Trophoblast cell (in vitro differentiated cells and primary cell): Measurements from ENCODE around the gene ASTL.

ENCODE experiments used
- DNase-seq, 2 donors: peaks; one replicate each; pipeline ENCODE4 v3.0.0-alpha.2; 2016
- H2AFZ ChIP-seq: 2 replicates; pipeline ENCODE4 v1.6.1; 2013; ENCODE audit warnings: low read length, moderate library complexity, mild to moderate bottlenecking; ENCODE audit not compliant: insufficient read depth, poor library complexity
- H2AK5ac ChIP-seq: 2 replicates; pipeline ENCODE4 v1.6.1; 2013; ENCODE audit warnings: mild to moderate bottlenecking, low read length
- H2BK120ac ChIP-seq: 2 replicates; pipeline ENCODE4 v1.6.1; 2013; ENCODE audit warnings: low read length, mild to moderate bottlenecking, moderate library complexity; ENCODE audit not compliant: insufficient read depth, poor library complexity
- H2BK12ac ChIP-seq: 2 replicates; pipeline ENCODE4 v1.6.1; 2013; ENCODE audit warnings: mild to moderate bottlenecking, low read length, moderate library complexity
- H2BK5ac ChIP-seq: 2 replicates; pipeline ENCODE4 v1.6.1; 2013; ENCODE audit warnings: low read length, low read depth, moderate library complexity, mild to moderate bottlenecking; ENCODE audit not compliant: poor library complexity
- H3K14ac ChIP-seq: 2 replicates; pipeline ENCODE4 v1.6.1; 2013; ENCODE audit warnings: mild to moderate bottlenecking, low read length
- H3K18ac ChIP-seq: 2 replicates; pipeline ENCODE4 v1.6.1; 2013; ENCODE audit warnings: mild to moderate bottlenecking, low read length
- H3K23ac ChIP-seq: 2 replicates; pipeline ENCODE4 v1.6.1; 2013; ENCODE audit warnings: low read length
- H3K27ac ChIP-seq: 2 replicates; pipeline ENCODE4 v1.5.1; 2013; ENCODE audit warnings: low read depth, mild to moderate bottlenecking, inconsistent platforms, low read length, moderate library complexity
- H3K27me3 ChIP-seq: 2 replicates; pipeline ENCODE4 v1.6.1; 2013; ENCODE audit warnings: inconsistent platforms, mild to moderate bottlenecking, low read length, moderate library complexity; ENCODE audit not compliant: insufficient read depth
- H3K36me3 ChIP-seq, 2 experiments: 1 replicate in 1 of 2; 2 replicates in 1 of 2; pipeline ENCODE4 v1.6.1; 2013; ENCODE audit warnings: low read length in 2 of 2, mild to moderate bottlenecking in 2 of 2, moderate library complexity in 1 of 2; ENCODE audit not compliant: insufficient read depth in 2 of 2, control insufficient read depth in 1 of 2
- H3K4ac ChIP-seq: 2 replicates; pipeline ENCODE4 v1.6.1; 2013; ENCODE audit warnings: low read depth, mild to moderate bottlenecking, low read length, moderate library complexity
- H3K4me1 ChIP-seq, 2 experiments: 1 replicate in 1 of 2; 2 replicates in 1 of 2; pipeline ENCODE4 v1.6.1; 2013; ENCODE audit warnings: low read length in 2 of 2, mild to moderate bottlenecking in 2 of 2, moderate library complexity in 1 of 2; ENCODE audit not compliant: insufficient read depth in 2 of 2, control insufficient read depth in 1 of 2
- H3K4me2 ChIP-seq: 2 replicates; pipeline ENCODE4 v1.6.1; 2013; ENCODE audit warnings: inconsistent platforms, mild to moderate bottlenecking, low read length, moderate library complexity
- H3K4me3 ChIP-seq: 2 replicates; pipeline ENCODE4 v1.5.1; 2013; ENCODE audit warnings: mild to moderate bottlenecking, low read depth, low read length, inconsistent platforms
- H3K79me1 ChIP-seq: one replicate; pipeline ENCODE4 v1.6.1; 2013; ENCODE audit warnings: low read length
- H3K79me2 ChIP-seq: 2 replicates; pipeline ENCODE4 v1.6.1; 2013; ENCODE audit warnings: low read length, mild to moderate bottlenecking; ENCODE audit not compliant: control insufficient read depth, insufficient read depth, poor library complexity
- H3K9ac ChIP-seq: 2 replicates; pipeline ENCODE4 v1.6.1; 2013; ENCODE audit warnings: mild to moderate bottlenecking, low read length
- H3K9me3 ChIP-seq: 2 replicates; pipeline ENCODE4 v1.6.1; 2013; ENCODE audit warnings: low read depth, mild to moderate bottlenecking, control low read depth, inconsistent platforms, low read length; ENCODE audit not compliant: insufficient read depth
- H4K12ac ChIP-seq: 2 replicates; pipeline ENCODE4 v1.6.1; 2013; ENCODE audit warnings: low read depth, mild to moderate bottlenecking, low read length, moderate library complexity
- H4K8ac ChIP-seq: 2 replicates; pipeline ENCODE4 v1.6.1; 2013; ENCODE audit warnings: low read depth, mild to moderate bottlenecking, low read length, moderate library complexity
- H4K91ac ChIP-seq: one replicate; pipeline ENCODE4 v1.6.1; 2013; ENCODE audit warnings: low read depth, mild to moderate bottlenecking, low read length, moderate library complexity
- WGBS: extraction: QIAGEN DNeasy Blood & Tissue Kit; methylation state at CpG from one replicate; pipeline ENCODE4 v1.1.7; 2013; ENCODE audit warnings: missing lambda C conversion rate; ENCODE audit not compliant: insufficient read length, insufficient coverage; ENCODE audit errors: extremely low coverage; 5-methylcytosine and 5-hydroxymethylcytosine counted together

Gene ASTL

DNA sequence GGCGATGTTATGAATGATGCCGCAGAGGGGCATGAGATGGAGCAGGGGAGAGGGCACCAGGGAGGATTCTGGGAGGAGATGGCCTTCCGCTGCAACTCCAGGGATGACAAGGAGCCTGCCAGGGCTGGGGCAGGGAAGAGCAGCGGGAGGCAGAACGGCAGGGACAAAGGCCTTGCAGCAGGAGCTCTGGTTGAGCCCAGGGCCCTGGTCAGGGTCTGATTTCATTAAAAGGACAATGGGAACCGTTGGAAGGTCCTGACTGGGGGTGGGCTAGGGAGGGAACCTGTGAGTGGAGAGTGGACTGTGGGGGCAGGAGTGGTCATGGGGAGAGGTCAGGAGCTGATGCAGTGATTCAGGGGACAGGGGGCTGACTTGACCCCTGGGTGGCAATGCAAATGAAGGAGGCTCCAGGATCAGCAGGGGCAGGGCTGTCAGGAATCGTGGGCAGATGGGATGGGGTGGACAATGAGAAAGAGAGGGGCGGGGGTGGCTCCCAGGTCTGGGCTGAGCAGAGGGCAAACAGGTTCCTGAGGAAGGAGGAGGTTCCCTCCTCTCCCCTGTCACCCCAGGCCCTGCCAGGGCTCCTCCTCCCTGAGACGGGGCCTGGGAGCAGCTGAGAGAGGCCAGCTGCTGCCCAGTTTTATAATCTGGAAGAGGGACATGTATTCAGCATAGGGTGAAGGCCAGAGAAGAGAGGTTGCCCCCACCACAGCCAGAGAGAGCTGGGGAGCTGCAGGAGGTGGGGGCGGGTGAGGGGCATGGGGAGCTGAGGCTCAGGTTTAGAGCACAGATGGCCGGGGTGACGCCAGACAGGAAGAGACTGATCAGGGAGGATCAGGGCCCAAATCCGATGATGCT lies 14.2 kb upstream of the ASTL start:
- H4K91ac ChIP-seq, result no peak overlapping the region
- WGBS, result no CpG with 5 or more reads among the region's 13 CpGs
- peaks cover 2% of the 10 kb centered on the region for H3K79me2 ChIP-seq
- H3K27me3 ChIP-seq, result no peaks in the 10 kb centered on the region
- H2AFZ ChIP-seq, result no peak overlapping the region
- H3K79me1 ChIP-seq, result peaks cover 8% of the 10 kb centered on the region
- H2BK5ac ChIP-seq, result no peak overlapping the region
- H2BK120ac ChIP-seq, result no peak overlapping the region
- no peak overlapping the region for H3K23ac ChIP-seq
- H2AK5ac ChIP-seq, result no peak overlapping the region
- no peak for DNase-seq
- no peak overlapping the region for H4K12ac ChIP-seq
- peaks cover 2% of the 10 kb centered on the region for H3K9me3 ChIP-seq
- no peak overlapping the region for H3K14ac ChIP-seq
- no peak overlapping the region for H3K18ac ChIP-seq
- H3K36me3 ChIP-seq, result no peaks in the 10 kb centered on the region
- no peak overlapping the region for H3K4me2 ChIP-seq
- no peak overlapping the region for H2BK12ac ChIP-seq
- no peak overlapping the region for H3K9ac ChIP-seq
- H3K4me1 ChIP-seq, result peaks cover 12 to 13% of the 10 kb centered on the region in 2 experiments
- H3K4ac ChIP-seq, result no peak overlapping the region
- no peak overlapping the region for H3K27ac ChIP-seq
- H4K8ac ChIP-seq, result no peak overlapping the region
- H3K4me3 ChIP-seq, result no peak overlapping the region

- H3K23ac ChIP-seq, result no peak overlapping the region
- no peak overlapping the region for H2BK12ac ChIP-seq
- no peaks in the 10 kb centered on the region for H3K36me3 ChIP-seq
- H4K91ac ChIP-seq, result no peak overlapping the region
- H2AFZ ChIP-seq, result no peak overlapping the region
- H3K27me3 ChIP-seq, result no peaks in the 10 kb centered on the region
- H3K9me3 ChIP-seq, result peaks cover 2% of the 10 kb centered on the region
- no CpG with 5 or more reads among the region's 9 CpGs for WGBS
- H2BK5ac ChIP-seq, result no peak overlapping the region
- no peak overlapping the region for H2AK5ac ChIP-seq
- H3K4me2 ChIP-seq, result no peak overlapping the region
- no peak overlapping the region for H2BK120ac ChIP-seq
- no peak overlapping the region for H3K27ac ChIP-seq
- H3K79me2 ChIP-seq, result peaks cover 2% of the 10 kb centered on the region
- no peak overlapping the region for H3K18ac ChIP-seq
- peaks cover 19 to 21% of the 10 kb centered on the region in 2 experiments for H3K4me1 ChIP-seq
- H3K9ac ChIP-seq, result no peak overlapping the region
- H3K14ac ChIP-seq, result no peak overlapping the region
- no peak overlapping the region for H3K4ac ChIP-seq
- H4K12ac ChIP-seq, result no peak overlapping the region
- DNase-seq, result no peak
- H3K79me1 ChIP-seq, result peaks cover 11% of the 10 kb centered on the region
- no peak overlapping the region for H4K8ac ChIP-seq
- no peak overlapping the region for H3K4me3 ChIP-seq
These were observed 13.4 kb upstream of the ASTL start for GRCh38 chr2:96151595-96152303.

DNA sequence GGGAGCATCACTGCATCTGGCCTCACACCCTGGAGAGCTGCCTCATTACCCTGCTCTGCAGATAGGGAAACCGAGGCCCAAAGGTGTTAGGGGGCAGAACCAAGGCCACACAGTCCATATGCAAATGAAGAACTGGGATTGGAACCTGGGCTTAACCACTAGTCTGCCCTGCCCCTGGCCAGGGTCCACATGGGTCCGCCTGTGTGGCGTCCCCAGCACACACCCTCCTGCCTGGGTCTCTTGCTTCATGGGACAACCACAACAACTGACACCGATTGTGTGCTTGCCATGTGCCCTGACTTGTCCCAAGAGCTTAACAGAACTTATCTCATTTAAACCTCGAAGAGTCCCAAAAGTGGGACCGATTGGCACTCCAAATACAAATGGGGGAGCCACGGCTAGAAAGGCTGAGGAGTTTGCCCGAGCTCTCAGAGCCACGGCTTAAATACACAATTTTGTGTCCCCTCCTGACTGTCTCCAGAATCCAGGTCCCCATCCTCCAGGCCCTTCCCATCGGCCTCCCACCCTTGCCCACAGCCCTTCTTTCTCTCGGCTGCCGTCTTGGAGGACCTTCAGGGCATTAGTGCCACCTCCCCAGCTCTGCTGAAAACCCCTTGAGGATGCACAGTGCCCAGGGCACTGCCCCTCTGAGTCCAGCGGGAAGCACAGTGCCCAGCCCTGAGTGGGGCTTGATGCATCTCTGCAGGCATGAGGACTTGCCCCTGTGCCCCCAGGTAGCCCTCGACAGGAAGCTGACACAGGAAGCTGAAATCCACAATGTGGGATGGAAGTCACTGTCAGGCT lies 12.7 kb upstream of the ASTL start:
- H3K79me1 ChIP-seq, result peaks cover 17% of the 10 kb centered on the region
- H3K79me2 ChIP-seq, result peaks cover 4% of the 10 kb centered on the region
- no CpG with 5 or more reads among the region's 14 CpGs for WGBS
- H4K8ac ChIP-seq, result no peak overlapping the region
- H2AFZ ChIP-seq, result no peak overlapping the region
- H3K4ac ChIP-seq, result no peak overlapping the region
- no peak overlapping the region for H2AK5ac ChIP-seq
- DNase-seq, result no peak
- H3K9me3 ChIP-seq, result peaks cover 2% of the 10 kb centered on the region
- H2BK5ac ChIP-seq, result no peak overlapping the region
- no peaks in the 10 kb centered on the region for H3K36me3 ChIP-seq
- H3K4me3 ChIP-seq, result no peak overlapping the region
- no peaks in the 10 kb centered on the region for H3K27me3 ChIP-seq
- no peak overlapping the region for H3K27ac ChIP-seq
- peaks cover 26 to 29% of the 10 kb centered on the region in 2 experiments for H3K4me1 ChIP-seq
- peak overlapping the region; percentile 8 for H4K91ac ChIP-seq
- no peak overlapping the region for H3K18ac ChIP-seq
- H3K14ac ChIP-seq, result no peak overlapping the region
- no peak overlapping the region for H2BK120ac ChIP-seq
- no peak overlapping the region for H4K12ac ChIP-seq
- H3K9ac ChIP-seq, result no peak overlapping the region
- no peak overlapping the region for H3K23ac ChIP-seq
- no peak overlapping the region for H3K4me2 ChIP-seq
- no peak overlapping the region for H2BK12ac ChIP-seq

GRCh38 chr2:96150007-96150640 lies 11.8 kb upstream of the ASTL start:
- Histone ChIP-seq H3K79me1 (peaks cover 20% of the 10 kb centered on the region), H4K91ac (peak overlapping the region; percentile 26), H2BK120ac (peak overlapping the region; percentile 28), H4K12ac (no peak overlapping the region), H3K4me1 (peaks cover 35 to 38% of the 10 kb centered on the region in 2 experiments), H3K4me3 (no peak overlapping the region), H3K79me2 (peaks cover 5% of the 10 kb centered on the region), H3K36me3 (no peaks in the 10 kb centered on the region), H2AFZ (no peak overlapping the region), H2AK5ac (no peak overlapping the region), H3K14ac (no peak overlapping the region), H3K4me2 (no peak overlapping the region), H3K23ac (no peak overlapping the region), H3K9ac (no peak overlapping the region), H3K4ac (no peak overlapping the region), H3K9me3 (peaks cover 2% of the 10 kb centered on the region), H3K27ac (no peak overlapping the region), H4K8ac (no peak overlapping the region), H2BK5ac (no peak overlapping the region), H2BK12ac (peak overlapping the region; percentile 29), H3K27me3 (no peaks in the 10 kb centered on the region), H3K18ac (no peak overlapping the region)
- no peak for DNase-seq
- no CpG with 5 or more reads among the region's 6 CpGs for WGBS
